Measurements from ENCODE around the gene ADIG.

DNA sequence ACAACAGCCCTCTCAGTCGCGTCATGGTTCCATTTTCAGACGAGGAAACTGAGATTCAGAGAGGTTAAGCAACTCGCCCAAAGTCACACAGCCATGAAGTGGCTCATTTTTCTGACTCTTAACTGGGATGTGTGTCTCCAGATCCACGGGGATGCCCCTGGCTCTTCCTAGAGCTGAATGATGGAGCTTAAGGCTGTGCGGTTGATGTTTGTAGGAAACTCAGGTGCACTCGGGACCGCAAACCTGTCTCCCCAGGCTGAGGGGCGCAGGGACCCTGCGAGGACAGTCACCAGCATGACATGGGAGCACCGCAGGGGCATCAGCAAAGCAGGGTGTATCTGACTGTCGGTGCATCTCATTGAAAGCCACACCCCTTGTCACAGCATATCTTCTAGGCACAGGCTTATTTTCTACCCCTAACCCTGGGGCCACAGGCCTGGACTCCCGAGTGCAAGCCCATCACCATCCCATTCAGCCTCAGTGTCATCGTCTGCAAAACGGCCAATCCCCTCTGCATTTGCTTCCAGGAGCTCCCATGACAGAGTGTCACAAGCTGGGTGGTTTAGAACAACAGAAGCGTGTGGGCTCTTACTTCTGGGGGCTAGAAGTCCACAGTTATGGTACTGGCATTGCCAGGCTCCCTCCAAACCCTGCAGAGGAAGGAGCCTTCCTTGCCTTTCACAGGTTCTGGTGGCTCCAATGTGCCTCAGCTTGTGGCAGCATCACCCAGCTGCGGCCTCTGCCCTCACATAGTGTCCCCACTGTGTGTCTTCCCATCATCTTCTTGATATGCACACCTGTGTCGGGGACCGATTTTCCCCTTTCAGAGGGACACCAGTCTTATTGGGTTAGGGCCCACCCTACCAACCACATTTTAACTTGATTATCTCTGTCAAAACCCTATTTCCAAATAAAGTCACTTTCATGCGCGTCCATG lies 10.7 kb downstream of the ADIG start:
- TF ChIP-seq, protein P1, sequence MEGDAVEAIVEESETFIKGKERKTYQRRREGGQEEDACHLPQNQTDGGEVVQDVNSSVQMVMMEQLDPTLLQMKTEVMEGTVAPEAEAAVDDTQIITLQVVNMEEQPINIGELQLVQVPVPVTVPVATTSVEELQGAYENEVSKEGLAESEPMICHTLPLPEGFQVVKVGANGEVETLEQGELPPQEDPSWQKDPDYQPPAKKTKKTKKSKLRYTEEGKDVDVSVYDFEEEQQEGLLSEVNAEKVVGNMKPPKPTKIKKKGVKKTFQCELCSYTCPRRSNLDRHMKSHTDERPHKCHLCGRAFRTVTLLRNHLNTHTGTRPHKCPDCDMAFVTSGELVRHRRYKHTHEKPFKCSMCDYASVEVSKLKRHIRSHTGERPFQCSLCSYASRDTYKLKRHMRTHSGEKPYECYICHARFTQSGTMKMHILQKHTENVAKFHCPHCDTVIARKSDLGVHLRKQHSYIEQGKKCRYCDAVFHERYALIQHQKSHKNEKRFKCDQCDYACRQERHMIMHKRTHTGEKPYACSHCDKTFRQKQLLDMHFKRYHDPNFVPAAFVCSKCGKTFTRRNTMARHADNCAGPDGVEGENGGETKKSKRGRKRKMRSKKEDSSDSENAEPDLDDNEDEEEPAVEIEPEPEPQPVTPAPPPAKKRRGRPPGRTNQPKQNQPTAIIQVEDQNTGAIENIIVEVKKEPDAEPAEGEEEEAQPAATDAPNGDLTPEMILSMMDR (conservative IDR thresholded peaks at IDR 0.05) = no peak
- TF ChIP-seq ZFX (IDR thresholded peaks at IDR 0.05) = no peak

Data from C4-2B (cell line).